ENCODE measurements around the gene CEACAM4. TPM values are rescaled to one million over a fixed set of nuclear protein-coding genes. Genes with fewer than 3 reads are reported as not detected.

Gene CEACAM4
- total RNA-seq, 1 donor: not detected

- Histone ChIP-seq H3K79me2 (ENCODE audit: insufficient read depth, low read length) (no peaks in the 10 kb centered on the region), H4K20me1 (ENCODE audit: insufficient read depth, low read length) (no peaks in the 10 kb centered on the region), H2AFZ (ENCODE audit: low read length) (no peak overlapping the region), H3K4me3 (ENCODE audit: insufficient read depth, low read length) (no peak overlapping the region), H3K27me3 (ENCODE audit: insufficient read depth, low read length) (no peaks in the 10 kb centered on the region), H3K4me1 (ENCODE audit: insufficient read depth, low read length) (no peaks in the 10 kb centered on the region), H3K4me2 (ENCODE audit: insufficient read depth, low read length) (no peak overlapping the region), H3K36me3 (ENCODE audit: insufficient read depth, low read length) (no peaks in the 10 kb centered on the region), H3K9me3 (ENCODE audit: low read depth, low read length) (no peaks in the 10 kb centered on the region), H3K27ac (ENCODE audit: low read depth, low read length) (no peak overlapping the region)
- DNase-seq (ENCODE audit: insufficient read length, low spot score, missing footprints): no peak
- no peak for TF ChIP-seq CTCF (IDR thresholded peaks at IDR 0.05; ENCODE audit: extremely low read depth, low read depth, low read length)
Observed at GRCh38 chr19:41637484-41637883, 10.6 kb upstream of the CEACAM4 start.

GRCh38 chr19:41627966-41628675, 1.2 kb upstream of the CEACAM4 start:
- no peak overlapping the region for H3K4me3 ChIP-seq (ENCODE audit: insufficient read depth, low read length)
- TF ChIP-seq CTCF (IDR thresholded peaks at IDR 0.05; ENCODE audit: extremely low read depth, low read depth, low read length): no peak
- H3K36me3 ChIP-seq (ENCODE audit: insufficient read depth, low read length): no peaks in the 10 kb centered on the region
- no peaks in the 10 kb centered on the region for H3K79me2 ChIP-seq (ENCODE audit: insufficient read depth, low read length)
- H3K9me3 ChIP-seq (ENCODE audit: low read depth, low read length): no peaks in the 10 kb centered on the region
- H2AFZ ChIP-seq (ENCODE audit: low read length): no peak overlapping the region
- H3K4me2 ChIP-seq (ENCODE audit: insufficient read depth, low read length): no peak overlapping the region
- DNase-seq (ENCODE audit: insufficient read length, low spot score, missing footprints): no peak
- no peaks in the 10 kb centered on the region for H3K4me1 ChIP-seq (ENCODE audit: insufficient read depth, low read length)
- H3K27ac ChIP-seq (ENCODE audit: low read depth, low read length): no peak overlapping the region
- no peaks in the 10 kb centered on the region for H4K20me1 ChIP-seq (ENCODE audit: insufficient read depth, low read length)
- H3K27me3 ChIP-seq (ENCODE audit: insufficient read depth, low read length): no peaks in the 10 kb centered on the region

- no peaks in the 10 kb centered on the region for H3K36me3 ChIP-seq (ENCODE audit: insufficient read depth, low read length)
- no peak overlapping the region for H3K27ac ChIP-seq (ENCODE audit: low read depth, low read length)
- no peak overlapping the region for H3K4me2 ChIP-seq (ENCODE audit: insufficient read depth, low read length)
- H3K79me2 ChIP-seq (ENCODE audit: insufficient read depth, low read length): no peaks in the 10 kb centered on the region
- no peaks in the 10 kb centered on the region for H3K9me3 ChIP-seq (ENCODE audit: low read depth, low read length)
- H3K4me3 ChIP-seq (ENCODE audit: insufficient read depth, low read length): no peak overlapping the region
- H2AFZ ChIP-seq (ENCODE audit: low read length): no peak overlapping the region
- H3K27me3 ChIP-seq (ENCODE audit: insufficient read depth, low read length): no peaks in the 10 kb centered on the region
- no peaks in the 10 kb centered on the region for H4K20me1 ChIP-seq (ENCODE audit: insufficient read depth, low read length)
- no peaks in the 10 kb centered on the region for H3K4me1 ChIP-seq (ENCODE audit: insufficient read depth, low read length)
- DNase-seq (ENCODE audit: insufficient read length, low spot score, missing footprints): no peak
- no peak for TF ChIP-seq CTCF (IDR thresholded peaks at IDR 0.05; ENCODE audit: extremely low read depth, low read depth, low read length)
Observed at GRCh38 chr19:41626278-41626677, 596 bp downstream of the CEACAM4 start.

- no peak overlapping the region for H3K4me3 ChIP-seq (ENCODE audit: insufficient read depth, low read length)
- H3K79me2 ChIP-seq (ENCODE audit: insufficient read depth, low read length): no peaks in the 10 kb centered on the region
- H3K36me3 ChIP-seq (ENCODE audit: insufficient read depth, low read length): no peaks in the 10 kb centered on the region
- no peaks in the 10 kb centered on the region for H3K27me3 ChIP-seq (ENCODE audit: insufficient read depth, low read length)
- H3K9me3 ChIP-seq (ENCODE audit: low read depth, low read length): no peaks in the 10 kb centered on the region
- H3K27ac ChIP-seq (ENCODE audit: low read depth, low read length): no peak overlapping the region
- no peak for TF ChIP-seq CTCF (IDR thresholded peaks at IDR 0.05; ENCODE audit: extremely low read depth, low read depth, low read length)
- DNase-seq (ENCODE audit: insufficient read length, low spot score, missing footprints): no peak
- no peaks in the 10 kb centered on the region for H3K4me1 ChIP-seq (ENCODE audit: insufficient read depth, low read length)
- H4K20me1 ChIP-seq (ENCODE audit: insufficient read depth, low read length): no peaks in the 10 kb centered on the region
- H2AFZ ChIP-seq (ENCODE audit: low read length): no peak overlapping the region
- no peak overlapping the region for H3K4me2 ChIP-seq (ENCODE audit: insufficient read depth, low read length)
Observed at GRCh38 chr19:41624937-41625336, 1.9 kb downstream of the CEACAM4 start.

Measured in osteoblast (primary cell).